ENCODE data around the gene RTL10. TPM values are rescaled to one million over a fixed set of nuclear protein-coding genes. Genes with fewer than 3 reads are reported as not detected.
A peak's percentile ranks its signal among the peaks of the same experiment; 100 is the strongest.

The RTL10 gene
- total RNA-seq, 1 donor from 2014 or later, result 20.5 TPM

GRCh38 chr22:19806213-19807160 lies 48.2 kb downstream of the RTL10 start:
- TF ChIP-seq, protein P1, sequence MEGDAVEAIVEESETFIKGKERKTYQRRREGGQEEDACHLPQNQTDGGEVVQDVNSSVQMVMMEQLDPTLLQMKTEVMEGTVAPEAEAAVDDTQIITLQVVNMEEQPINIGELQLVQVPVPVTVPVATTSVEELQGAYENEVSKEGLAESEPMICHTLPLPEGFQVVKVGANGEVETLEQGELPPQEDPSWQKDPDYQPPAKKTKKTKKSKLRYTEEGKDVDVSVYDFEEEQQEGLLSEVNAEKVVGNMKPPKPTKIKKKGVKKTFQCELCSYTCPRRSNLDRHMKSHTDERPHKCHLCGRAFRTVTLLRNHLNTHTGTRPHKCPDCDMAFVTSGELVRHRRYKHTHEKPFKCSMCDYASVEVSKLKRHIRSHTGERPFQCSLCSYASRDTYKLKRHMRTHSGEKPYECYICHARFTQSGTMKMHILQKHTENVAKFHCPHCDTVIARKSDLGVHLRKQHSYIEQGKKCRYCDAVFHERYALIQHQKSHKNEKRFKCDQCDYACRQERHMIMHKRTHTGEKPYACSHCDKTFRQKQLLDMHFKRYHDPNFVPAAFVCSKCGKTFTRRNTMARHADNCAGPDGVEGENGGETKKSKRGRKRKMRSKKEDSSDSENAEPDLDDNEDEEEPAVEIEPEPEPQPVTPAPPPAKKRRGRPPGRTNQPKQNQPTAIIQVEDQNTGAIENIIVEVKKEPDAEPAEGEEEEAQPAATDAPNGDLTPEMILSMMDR (IDR thresholded peaks at IDR 0.05), result no peak
- intact Hi-C loops (cut with DNase I), result no loop called here
- no peaks in the 10 kb centered on the region for H3K9me3 ChIP-seq
- H3K36me3 ChIP-seq, result no peaks in the 10 kb centered on the region
- H3K27ac ChIP-seq, result no peak overlapping the region
- H3K27me3 ChIP-seq, result no peaks in the 10 kb centered on the region
- no peak overlapping the region for H3K4me3 ChIP-seq
- H3K4me1 ChIP-seq, result no peaks in the 10 kb centered on the region
- ATAC-seq (peak; percentile 78), DNase-seq (peak; percentile 87)

DNA sequence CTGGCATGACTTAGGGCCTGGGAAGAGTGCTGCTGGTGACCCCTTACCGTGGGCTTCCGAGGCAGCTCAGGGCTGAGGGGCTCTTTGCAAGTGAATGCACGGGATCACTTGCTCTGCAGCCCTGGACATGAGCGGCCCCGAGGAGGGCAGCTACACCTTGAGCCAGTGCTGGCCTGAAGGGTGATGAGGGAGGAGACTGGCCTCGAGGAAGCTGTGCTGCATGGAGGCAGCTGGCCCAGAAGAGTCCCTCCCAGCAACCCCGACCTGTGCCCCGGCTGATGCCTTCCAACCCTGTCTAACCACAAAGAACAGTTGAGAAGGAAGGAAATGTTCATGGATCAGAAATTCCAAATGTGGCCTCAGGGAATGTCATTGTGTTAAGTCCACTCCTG lies 48.9 kb downstream of the RTL10 start:
- Histone ChIP-seq H3K9me3 (no peaks in the 10 kb centered on the region), H3K27ac (no peak overlapping the region), H3K36me3 (no peaks in the 10 kb centered on the region), H3K27me3 (no peaks in the 10 kb centered on the region), H3K4me3 (no peak overlapping the region), H3K4me1 (no peaks in the 10 kb centered on the region)
- ATAC-seq, result no peak
- intact Hi-C loops (cut with DNase I), result no loop called here
- peak; percentile 26 for DNase-seq
- TF ChIP-seq, protein P1 (IDR thresholded peaks at IDR 0.05), result no peak

Other genes starting within 250 kb of the RTL10 start
- gene SEPTIN5, start 140.4 kb downstream of the RTL10 start, total RNA-seq, result 11.5 TPM
- gene GP1BB, start 131.3 kb downstream of the RTL10 start, total RNA-seq, result 1.3 TPM
- 15.4 TPM for gene TBX1, start 94.1 kb downstream of the RTL10 start, total RNA-seq
- gene GNB1L, start within 50 bp of the RTL10 start, total RNA-seq, result 7.8 TPM
- 175 TPM for gene COMT, start 86.9 kb upstream of the RTL10 start, total RNA-seq
- 40.7 TPM for gene TXNRD2, start 86.9 kb upstream of the RTL10 start, total RNA-seq
- gene ARVCF, start 161.9 kb upstream of the RTL10 start, total RNA-seq, result 25.4 TPM
- gene TANGO2, start 166.2 kb upstream of the RTL10 start, total RNA-seq, result 37.8 TPM
- 35.5 TPM for gene DGCR8, start 225.4 kb upstream of the RTL10 start, total RNA-seq

All from upper lobe of right lung (tissue), 1 donor.